Stimulated activated CD4-positive, alpha-beta T cell treated with anti-CD3 and anti-CD28 coated beads, Interleukin-2, amount 100 ng/mL, for 24 hours (primary cell): ENCODE results near the gene SFSWAP.
"Not testable (repeated sequence)": the region's sequence is repeated elsewhere in the genome, so short reads cannot be mapped to it uniquely, and the experiment has no call there.

Experiments
- DNase-seq, 2 donors: peaks; one replicate each; pipeline ENCODE4 v3.0.0-alpha.2; 2020

Gene SFSWAP

GRCh38 chr12:131737150-131737827, 26.4 kb downstream of the SFSWAP start:
- DNase-seq, result no peak

- no peak for DNase-seq
Measured at GRCh38 chr12:131738196-131738595, 27.3 kb downstream of the SFSWAP start.

GRCh38 chr12:131740626-131741025, 29.7 kb downstream of the SFSWAP start:
- DNase-seq, result no peak

GRCh38 chr12:131742761-131743160, 31.9 kb downstream of the SFSWAP start:
- not testable (repeated sequence) for DNase-seq

- not testable (repeated sequence) for DNase-seq
Measured at GRCh38 chr12:131743410-131743809, 32.5 kb downstream of the SFSWAP start.

- not testable (repeated sequence) for DNase-seq
Measured at GRCh38 chr12:131743880-131744279, 33.0 kb downstream of the SFSWAP start.

- DNase-seq, result not testable (repeated sequence)
Measured at GRCh38 chr12:131744675-131745074, 33.8 kb downstream of the SFSWAP start.

- no peak for DNase-seq
Measured at GRCh38 chr12:131745706-131746105, 34.8 kb downstream of the SFSWAP start.

- no peak for DNase-seq
Measured at GRCh38 chr12:131747276-131748177, 36.6 kb downstream of the SFSWAP start.

GRCh38 chr12:131749618-131750315, 38.9 kb downstream of the SFSWAP start:
- no peak for DNase-seq

GRCh38 chr12:131751335-131751734, 40.4 kb downstream of the SFSWAP start:
- no peak for DNase-seq

- no peak for DNase-seq
Measured at GRCh38 chr12:131752451-131752850, 41.6 kb downstream of the SFSWAP start.

- DNase-seq, result no peak
Measured at GRCh38 chr12:131753005-131753404, 42.1 kb downstream of the SFSWAP start.

- no peak for DNase-seq
Measured at GRCh38 chr12:131753757-131754156, 42.9 kb downstream of the SFSWAP start.

GRCh38 chr12:131754184-131754583, 43.3 kb downstream of the SFSWAP start:
- DNase-seq, result no peak

GRCh38 chr12:131755305-131756113, 44.6 kb downstream of the SFSWAP start:
- DNase-seq, result no peak

GRCh38 chr12:131756441-131756840, 45.6 kb downstream of the SFSWAP start:
- no peak for DNase-seq

- DNase-seq, result no peak
Measured at GRCh38 chr12:131757111-131757510, 46.2 kb downstream of the SFSWAP start.

GRCh38 chr12:131758016-131758739, 47.3 kb downstream of the SFSWAP start:
- DNase-seq, result no peak

GRCh38 chr12:131759176-131759575, 48.3 kb downstream of the SFSWAP start:
- no peak for DNase-seq

- DNase-seq, result no peak
Measured at GRCh38 chr12:131761638-131762037, 50.7 kb downstream of the SFSWAP start.

- DNase-seq, result no peak
Measured at GRCh38 chr12:131764738-131765137, 53.8 kb downstream of the SFSWAP start.
